Parathyroid adenoma (tissue), 2 donors: ENCODE results near the gene ARAP1.

ENCODE experiments used
- H2AFZ ChIP-seq: fragments of 300-600 bp; sonication (generic); one replicate; pipeline ENCODE4 v1.7.0; 2017; ENCODE audit warnings: antibody characterized with exemption, mild to moderate bottlenecking
- H3K27ac ChIP-seq: fragments of 300-600 bp; sonication (generic); one replicate; pipeline ENCODE4 v1.7.0; 2017
- H3K27me3 ChIP-seq: fragments of 300-600 bp; sonication (generic); one replicate; pipeline ENCODE4 v1.7.0; 2017; ENCODE audit warnings: low read length; ENCODE audit not compliant: control insufficient read depth, insufficient read depth
- H3K36me3 ChIP-seq: fragments of 300-600 bp; sonication (generic); one replicate; pipeline ENCODE4 v1.7.0; 2017; ENCODE audit warnings: low read length; ENCODE audit not compliant: control insufficient read depth, insufficient read depth
- H3K4me1 ChIP-seq: fragments of 300-600 bp; sonication (generic); one replicate; pipeline ENCODE4 v1.7.0; 2017; ENCODE audit warnings: control low read depth
- H3K4me2 ChIP-seq: fragments of 300-600 bp; sonication (generic); one replicate; pipeline ENCODE4 v1.7.0; 2017; ENCODE audit warnings: low read length
- H3K4me3 ChIP-seq: fragments of 300-600 bp; sonication (generic); one replicate; pipeline ENCODE4 v1.7.0; 2017; ENCODE audit warnings: low read depth, low read length
- H3K79me2 ChIP-seq: fragments of 300-600 bp; sonication (generic); one replicate; pipeline ENCODE4 v1.7.0; 2017; ENCODE audit warnings: control low read depth
- H3K9ac ChIP-seq: fragments of 300-600 bp; sonication (generic); one replicate; pipeline ENCODE4 v1.7.0; 2017; ENCODE audit warnings: mild to moderate bottlenecking
- H3K9me3 ChIP-seq: fragments of 300-600 bp; sonication (generic); one replicate; pipeline ENCODE4 v1.7.0; 2017; ENCODE audit warnings: low read length; ENCODE audit not compliant: control insufficient read depth
- CTCF ChIP-seq: fragments of 300-600 bp; sonication (generic); IDR thresholded peaks from one replicate; pipeline ENCODE4 v1.7.0; 2017; ENCODE audit warnings: antibody characterized with exemption, mild to moderate bottlenecking
- donor health status: primary hyperparathyroidism.

Gene ARAP1

GRCh38 chr11:72695354-72695753 lies 56.9 kb downstream of the ARAP1 start:
- Histone ChIP-seq H3K27me3 (no peaks in the 10 kb centered on the region), H2AFZ (no peak overlapping the region), H3K36me3 (no peaks in the 10 kb centered on the region), H3K9me3 (no peaks in the 10 kb centered on the region), H3K4me1 (no peaks in the 10 kb centered on the region), H3K4me2 (no peak overlapping the region), H3K79me2 (no peaks in the 10 kb centered on the region), H3K27ac (no peak overlapping the region), H3K4me3 (no peak overlapping the region), H3K9ac (no peak overlapping the region)
- no peak for TF ChIP-seq CTCF

- H3K36me3 ChIP-seq: no peaks in the 10 kb centered on the region
- H3K27me3 ChIP-seq: no peaks in the 10 kb centered on the region
- H3K4me3 ChIP-seq: no peak overlapping the region
- H3K4me1 ChIP-seq: no peaks in the 10 kb centered on the region
- H3K9me3 ChIP-seq: no peaks in the 10 kb centered on the region
- H3K9ac ChIP-seq: no peak overlapping the region
- no peak overlapping the region for H3K4me2 ChIP-seq
- no peak overlapping the region for H3K27ac ChIP-seq
- no peak for TF ChIP-seq CTCF
- no peaks in the 10 kb centered on the region for H3K79me2 ChIP-seq
- no peak overlapping the region for H2AFZ ChIP-seq
Measured at GRCh38 chr11:72693271-72693968, 58.8 kb downstream of the ARAP1 start.

DNA sequence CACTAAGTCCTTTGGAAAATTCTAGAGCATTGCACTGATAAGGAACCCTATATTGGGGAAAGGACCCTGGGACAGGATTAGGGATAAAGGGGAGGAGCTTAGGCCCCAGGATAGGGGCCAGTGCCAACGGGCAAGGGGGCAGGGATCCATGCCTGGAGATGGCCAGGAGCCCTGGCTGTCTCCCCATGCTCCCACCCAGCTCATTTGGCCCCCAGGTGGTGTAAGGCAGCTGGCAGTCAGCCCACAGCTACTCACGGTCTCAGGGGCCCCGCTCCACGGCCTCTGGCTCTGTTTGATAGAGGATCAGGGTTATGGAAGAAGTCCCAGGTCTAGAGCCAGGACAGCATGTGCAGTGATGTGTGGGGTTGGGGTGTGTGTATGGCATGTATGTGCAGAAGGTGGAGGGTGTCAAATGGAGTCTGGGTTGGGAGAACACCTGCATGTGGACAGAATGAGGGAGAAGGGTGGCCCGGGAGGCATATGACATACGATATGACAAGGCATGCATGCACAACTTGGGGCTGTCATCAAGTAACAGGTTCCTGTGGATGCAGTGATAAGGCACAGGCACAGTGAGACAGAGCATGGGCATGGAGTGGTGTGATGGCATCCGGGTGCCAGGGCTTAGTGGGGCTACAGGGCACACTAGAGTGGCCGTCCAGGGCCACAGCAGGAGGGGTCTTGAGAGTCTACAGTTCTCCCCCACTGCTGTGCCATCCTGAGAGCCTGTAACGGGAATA lies 59.5 kb downstream of the ARAP1 start:
- no peak for TF ChIP-seq CTCF
- no peaks in the 10 kb centered on the region for H3K4me1 ChIP-seq
- H3K36me3 ChIP-seq: no peaks in the 10 kb centered on the region
- no peaks in the 10 kb centered on the region for H3K79me2 ChIP-seq
- H3K4me2 ChIP-seq: no peak overlapping the region
- no peak overlapping the region for H3K4me3 ChIP-seq
- no peaks in the 10 kb centered on the region for H3K27me3 ChIP-seq
- no peak overlapping the region for H3K27ac ChIP-seq
- H3K9me3 ChIP-seq: no peaks in the 10 kb centered on the region
- H3K9ac ChIP-seq: no peak overlapping the region
- no peak overlapping the region for H2AFZ ChIP-seq

DNA sequence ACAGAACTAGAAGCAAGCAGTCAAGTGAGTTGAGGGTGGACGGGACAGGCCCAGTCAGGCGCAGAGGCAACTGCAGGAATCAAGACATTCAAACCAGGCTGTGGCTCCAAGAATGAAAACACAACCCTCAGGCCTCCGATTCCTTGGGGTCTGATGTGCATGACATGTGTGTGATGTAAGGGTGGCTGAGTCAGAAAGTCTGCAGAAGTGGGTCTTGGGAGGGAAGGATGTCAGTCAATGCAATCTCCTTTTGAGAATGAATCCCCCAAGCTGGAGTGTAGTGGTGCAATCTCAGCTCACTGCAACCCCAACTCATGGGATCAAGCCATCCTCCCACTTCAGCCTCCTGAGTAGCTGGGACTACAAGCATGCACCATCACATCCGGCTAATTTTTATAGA lies 62.0 kb downstream of the ARAP1 start:
- Histone ChIP-seq H3K79me2 (no peaks in the 10 kb centered on the region), H3K4me2 (no peak overlapping the region), H3K4me3 (no peak overlapping the region), H3K27me3 (no peaks in the 10 kb centered on the region), H3K4me1 (no peaks in the 10 kb centered on the region), H3K36me3 (no peaks in the 10 kb centered on the region), H2AFZ (no peak overlapping the region), H3K9me3 (no peaks in the 10 kb centered on the region), H3K9ac (no peak overlapping the region), H3K27ac (no peak overlapping the region)
- TF ChIP-seq CTCF: no peak
